Activated naive CD4-positive, alpha-beta T cell treated with anti-CD3 and anti-CD28 coated beads, Interleukin-2, amount 50 U/mL, for 24 hours (primary cell): Measurements from ENCODE around the gene FBLN1.

ENCODE experiments used
- H3K27ac Mint-ChIP-seq: one replicate; pipeline ENCODE4 v1.8.0; 2021; ENCODE audit warnings: mild to moderate bottlenecking, mixed read lengths
- H3K27me3 Mint-ChIP-seq: one replicate; pipeline ENCODE4 v1.8.0; 2021; ENCODE audit warnings: mixed read lengths
- H3K36me3 Mint-ChIP-seq: one replicate; pipeline ENCODE4 v1.8.0; 2021; ENCODE audit warnings: mixed read lengths
- H3K4me1 Mint-ChIP-seq: one replicate; pipeline ENCODE4 v1.8.0; 2021; ENCODE audit warnings: mixed read lengths
- H3K4me3 Mint-ChIP-seq: one replicate; pipeline ENCODE4 v1.8.0; 2021; ENCODE audit warnings: mild to moderate bottlenecking, mixed read lengths
- H3K9me3 Mint-ChIP-seq: one replicate; pipeline ENCODE4 v1.8.0; 2021; ENCODE audit warnings: mixed read lengths

The FBLN1 gene

DNA sequence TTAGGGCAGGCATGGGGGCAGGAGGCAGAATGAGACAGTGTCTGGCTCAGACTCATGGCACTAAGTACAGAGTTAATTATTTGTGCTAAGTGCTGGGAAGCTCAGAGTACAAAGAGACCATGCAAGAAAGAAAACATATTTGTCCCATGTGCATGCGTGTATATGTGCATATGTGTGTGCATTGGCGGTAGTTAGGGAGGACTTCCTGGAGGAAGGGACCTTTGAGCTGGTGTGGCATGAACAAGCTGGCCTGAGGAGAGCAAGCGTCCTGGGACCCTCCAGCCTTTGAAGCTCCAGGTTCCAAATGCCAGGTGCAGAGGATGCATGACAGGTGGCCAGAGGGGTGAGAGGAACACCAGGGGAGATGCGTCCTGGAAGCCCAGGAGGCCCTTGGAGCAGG lies 6.1 kb downstream of the FBLN1 start:
- Mint-ChIP-seq H3K27ac (no peak overlapping the region), H3K36me3 (no peaks in the 10 kb centered on the region), H3K4me3 (no peak overlapping the region), H3K9me3 (no peaks in the 10 kb centered on the region), H3K4me1 (no peaks in the 10 kb centered on the region), H3K27me3 (peaks cover 18% of the 10 kb centered on the region)

GRCh38 chr22:45510376-45511232 lies 7.9 kb downstream of the FBLN1 start:
- H3K27ac Mint-ChIP-seq: no peak overlapping the region
- H3K4me1 Mint-ChIP-seq: no peaks in the 10 kb centered on the region
- no peak overlapping the region for H3K4me3 Mint-ChIP-seq
- no peaks in the 10 kb centered on the region for H3K9me3 Mint-ChIP-seq
- peaks cover 8% of the 10 kb centered on the region for H3K27me3 Mint-ChIP-seq
- H3K36me3 Mint-ChIP-seq: no peaks in the 10 kb centered on the region

DNA sequence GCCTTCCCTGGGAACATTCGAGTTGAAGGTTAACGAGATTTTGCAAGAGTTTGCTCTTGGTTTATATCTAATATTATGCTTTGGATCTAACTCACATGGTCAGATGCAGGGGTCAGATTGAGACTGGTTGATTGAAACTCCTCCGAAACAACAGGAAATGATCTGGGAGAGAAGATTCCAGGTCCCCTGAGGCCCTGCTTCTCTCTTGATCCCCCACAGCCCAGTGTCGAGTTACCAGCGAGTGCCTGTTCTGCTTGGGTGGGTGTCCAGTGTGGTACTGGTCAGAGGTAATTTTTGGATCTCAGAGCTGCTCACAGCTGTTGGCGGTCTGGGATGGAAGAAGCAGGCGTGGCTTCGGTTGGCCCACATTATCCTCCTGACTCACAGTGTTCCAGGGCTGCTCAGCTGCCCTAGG lies 9.2 kb downstream of the FBLN1 start:
- no peaks in the 10 kb centered on the region for H3K9me3 Mint-ChIP-seq
- H3K27ac Mint-ChIP-seq: no peak overlapping the region
- H3K4me3 Mint-ChIP-seq: no peak overlapping the region
- no peaks in the 10 kb centered on the region for H3K36me3 Mint-ChIP-seq
- H3K27me3 Mint-ChIP-seq: peaks cover 4% of the 10 kb centered on the region
- H3K4me1 Mint-ChIP-seq: no peaks in the 10 kb centered on the region

GRCh38 chr22:45512363-45512762 lies 9.7 kb downstream of the FBLN1 start:
- Mint-ChIP-seq H3K4me3 (no peak overlapping the region), H3K9me3 (no peaks in the 10 kb centered on the region), H3K4me1 (no peaks in the 10 kb centered on the region), H3K36me3 (no peaks in the 10 kb centered on the region), H3K27me3 (peaks cover 4% of the 10 kb centered on the region), H3K27ac (no peak overlapping the region)

GRCh38 chr22:45515676-45516075 lies 13.0 kb downstream of the FBLN1 start:
- Mint-ChIP-seq H3K36me3 (no peaks in the 10 kb centered on the region), H3K27ac (no peak overlapping the region), H3K9me3 (no peaks in the 10 kb centered on the region), H3K4me1 (no peaks in the 10 kb centered on the region), H3K27me3 (no peaks in the 10 kb centered on the region), H3K4me3 (no peak overlapping the region)

GRCh38 chr22:45516163-45516562 lies 13.5 kb downstream of the FBLN1 start:
- H3K36me3 Mint-ChIP-seq: no peaks in the 10 kb centered on the region
- no peak overlapping the region for H3K27ac Mint-ChIP-seq
- H3K4me1 Mint-ChIP-seq: no peaks in the 10 kb centered on the region
- H3K4me3 Mint-ChIP-seq: no peak overlapping the region
- H3K27me3 Mint-ChIP-seq: no peaks in the 10 kb centered on the region
- H3K9me3 Mint-ChIP-seq: no peaks in the 10 kb centered on the region

DNA sequence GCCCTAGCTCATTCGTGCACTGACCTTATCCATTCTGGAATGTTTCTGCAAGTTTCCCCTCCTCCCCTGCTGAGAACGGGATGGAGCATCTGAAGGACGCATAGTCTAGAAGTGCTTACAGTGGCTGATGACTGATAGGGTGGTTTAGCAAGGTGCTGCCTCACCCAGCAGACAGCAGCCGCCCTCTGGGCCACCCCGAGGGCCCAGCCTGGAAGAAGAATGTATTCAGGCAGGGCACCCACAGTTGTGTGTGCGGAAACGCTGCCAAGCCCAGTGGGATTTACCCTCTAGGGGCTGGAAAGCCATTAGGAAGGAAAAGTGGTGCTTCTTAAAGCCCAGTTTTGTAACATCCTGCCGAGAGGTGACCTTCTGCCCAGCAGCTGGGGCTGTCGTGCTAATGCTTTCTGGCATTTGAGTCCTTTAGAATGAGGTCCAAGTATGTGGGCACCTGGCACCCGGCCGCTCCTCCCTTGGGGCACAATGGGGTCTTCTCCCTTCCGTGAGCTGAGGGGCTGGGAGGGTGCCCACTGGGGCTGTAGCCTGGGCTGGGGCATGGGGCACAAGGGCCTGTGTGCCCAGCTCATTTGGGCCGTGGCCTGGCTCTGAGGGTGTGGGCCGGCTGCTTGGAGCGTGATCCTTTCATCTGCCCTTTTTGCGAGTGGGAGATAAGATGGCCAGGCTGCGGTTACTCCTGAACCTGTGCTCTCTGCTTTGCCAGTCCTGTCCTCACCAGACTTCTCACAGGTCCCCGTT lies 14.4 kb downstream of the FBLN1 start:
- no peaks in the 10 kb centered on the region for H3K9me3 Mint-ChIP-seq
- no peak overlapping the region for H3K4me3 Mint-ChIP-seq
- no peaks in the 10 kb centered on the region for H3K36me3 Mint-ChIP-seq
- no peaks in the 10 kb centered on the region for H3K27me3 Mint-ChIP-seq
- H3K4me1 Mint-ChIP-seq: no peaks in the 10 kb centered on the region
- H3K27ac Mint-ChIP-seq: no peak overlapping the region

GRCh38 chr22:45518136-45518535 lies 15.5 kb downstream of the FBLN1 start:
- Mint-ChIP-seq H3K27ac (no peak overlapping the region), H3K4me1 (no peaks in the 10 kb centered on the region), H3K4me3 (no peak overlapping the region)

GRCh38 chr22:45518580-45518991 lies 15.9 kb downstream of the FBLN1 start:
- Mint-ChIP-seq H3K27ac (no peak overlapping the region), H3K27me3 (no peaks in the 10 kb centered on the region), H3K4me1 (no peaks in the 10 kb centered on the region), H3K9me3 (no peaks in the 10 kb centered on the region), H3K36me3 (no peaks in the 10 kb centered on the region), H3K4me3 (no peak overlapping the region)

More at GRCh38 chr22:45518136-45518535, 15.5 kb downstream of the FBLN1 start:
- no peaks in the 10 kb centered on the region for H3K9me3 Mint-ChIP-seq
- H3K27me3 Mint-ChIP-seq: no peaks in the 10 kb centered on the region
- no peaks in the 10 kb centered on the region for H3K36me3 Mint-ChIP-seq

- Mint-ChIP-seq H3K27me3 (no peaks in the 10 kb centered on the region), H3K9me3 (no peaks in the 10 kb centered on the region), H3K36me3 (no peaks in the 10 kb centered on the region), H3K27ac (no peak overlapping the region), H3K4me3 (no peak overlapping the region), H3K4me1 (no peaks in the 10 kb centered on the region)
These were observed 18.5 kb downstream of the FBLN1 start for GRCh38 chr22:45521178-45521577.

DNA sequence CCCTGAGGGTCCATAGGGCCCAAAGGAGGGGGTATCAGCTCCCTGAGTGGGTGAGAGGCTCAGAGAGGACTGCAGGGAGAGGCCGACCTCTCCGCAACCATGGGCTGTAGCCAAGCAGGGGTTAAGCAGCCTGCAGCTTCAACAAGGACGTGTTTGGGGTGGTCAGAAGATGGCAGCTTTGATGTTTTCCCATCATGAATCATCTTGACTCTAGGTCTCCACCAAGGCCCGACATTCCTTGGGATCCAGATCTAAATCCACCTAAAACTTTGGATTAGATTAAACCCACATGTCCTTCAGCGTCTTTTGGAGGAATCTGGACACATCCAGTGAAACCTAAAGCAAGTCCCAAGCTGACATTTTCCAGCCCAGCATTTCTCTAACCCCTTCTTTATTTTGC lies 19.8 kb downstream of the FBLN1 start:
- Mint-ChIP-seq H3K36me3 (no peaks in the 10 kb centered on the region), H3K27ac (no peak overlapping the region), H3K4me3 (no peak overlapping the region), H3K27me3 (no peaks in the 10 kb centered on the region), H3K4me1 (no peaks in the 10 kb centered on the region), H3K9me3 (no peaks in the 10 kb centered on the region)

GRCh38 chr22:45524157-45524556 lies 21.5 kb downstream of the FBLN1 start:
- H3K27me3 Mint-ChIP-seq: no peaks in the 10 kb centered on the region
- H3K36me3 Mint-ChIP-seq: no peaks in the 10 kb centered on the region
- no peaks in the 10 kb centered on the region for H3K4me1 Mint-ChIP-seq
- no peak overlapping the region for H3K4me3 Mint-ChIP-seq
- no peaks in the 10 kb centered on the region for H3K9me3 Mint-ChIP-seq
- H3K27ac Mint-ChIP-seq: no peak overlapping the region

DNA sequence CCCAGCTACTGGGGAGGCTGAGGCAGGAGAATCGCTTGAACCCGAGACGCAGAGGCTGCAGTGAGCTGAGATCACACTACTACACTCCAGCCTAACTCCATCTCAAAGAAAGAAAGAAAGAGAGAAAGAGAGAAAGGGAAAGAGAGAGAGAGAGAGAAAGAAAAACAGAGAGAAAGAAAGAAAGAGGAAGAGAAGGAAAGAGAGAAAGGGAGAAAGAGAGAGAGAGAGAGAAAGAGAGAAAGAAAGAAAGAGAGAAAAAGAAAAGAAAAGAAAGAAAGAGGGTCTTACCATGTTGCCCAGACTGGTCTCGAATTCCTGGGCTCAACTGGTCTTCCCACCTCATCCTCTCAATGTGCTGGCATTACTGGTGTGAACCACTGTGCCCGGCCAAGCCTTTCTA lies 22.3 kb downstream of the FBLN1 start:
- no peak overlapping the region for H3K4me3 Mint-ChIP-seq
- H3K36me3 Mint-ChIP-seq: no peaks in the 10 kb centered on the region
- H3K27ac Mint-ChIP-seq: no peak overlapping the region

DNA sequence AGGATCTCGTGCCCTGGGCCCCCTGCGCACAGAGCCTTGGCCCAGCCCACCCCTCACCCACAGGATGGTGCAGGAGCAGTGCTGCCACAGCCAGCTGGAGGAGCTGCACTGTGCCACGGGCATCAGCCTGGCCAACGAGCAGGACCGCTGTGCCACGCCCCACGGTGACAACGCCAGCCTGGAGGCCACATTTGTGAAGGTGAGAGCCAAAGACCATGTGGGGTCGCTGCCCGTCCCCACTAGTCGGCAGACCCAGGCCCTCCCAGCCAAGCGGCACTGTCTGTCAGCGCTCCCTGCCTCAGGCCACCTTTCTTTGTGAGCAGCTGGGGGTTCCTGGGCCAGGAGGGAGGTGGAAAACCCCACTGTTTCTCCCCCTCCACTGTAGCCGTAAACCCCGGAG lies 22.8 kb downstream of the FBLN1 start:
- H3K4me1 Mint-ChIP-seq: no peaks in the 10 kb centered on the region
- no peaks in the 10 kb centered on the region for H3K36me3 Mint-ChIP-seq
- H3K27ac Mint-ChIP-seq: no peak overlapping the region
- no peaks in the 10 kb centered on the region for H3K9me3 Mint-ChIP-seq
- no peaks in the 10 kb centered on the region for H3K27me3 Mint-ChIP-seq
- no peak overlapping the region for H3K4me3 Mint-ChIP-seq

More for the DNA sequence above, 22.3 kb downstream of the FBLN1 start:
- H3K27me3 Mint-ChIP-seq: no peaks in the 10 kb centered on the region
- H3K4me1 Mint-ChIP-seq: no peaks in the 10 kb centered on the region
- no peaks in the 10 kb centered on the region for H3K9me3 Mint-ChIP-seq

DNA sequence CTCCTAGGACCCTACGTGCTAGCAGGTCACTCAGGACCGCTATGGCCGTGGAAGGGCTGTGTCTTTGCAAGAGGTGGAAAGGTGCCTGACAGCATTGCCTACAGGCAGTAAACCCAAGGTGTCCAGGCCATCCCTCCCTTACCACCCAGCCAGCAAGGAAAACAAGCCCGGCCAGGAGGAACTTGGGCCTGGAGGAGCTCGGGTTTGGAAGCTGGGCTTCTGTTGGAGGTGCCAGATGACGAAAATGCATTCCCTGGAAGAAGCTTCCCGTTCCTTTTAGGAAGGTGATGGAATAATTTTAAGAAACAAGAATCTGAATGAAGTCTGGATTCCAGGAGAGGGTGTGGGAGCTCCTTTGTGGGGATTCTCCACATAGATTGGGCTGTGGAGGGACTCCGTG lies 23.6 kb downstream of the FBLN1 start:
- Mint-ChIP-seq H3K36me3 (no peaks in the 10 kb centered on the region), H3K27me3 (no peaks in the 10 kb centered on the region), H3K9me3 (no peaks in the 10 kb centered on the region), H3K4me1 (no peaks in the 10 kb centered on the region), H3K27ac (no peak overlapping the region), H3K4me3 (no peak overlapping the region)

DNA sequence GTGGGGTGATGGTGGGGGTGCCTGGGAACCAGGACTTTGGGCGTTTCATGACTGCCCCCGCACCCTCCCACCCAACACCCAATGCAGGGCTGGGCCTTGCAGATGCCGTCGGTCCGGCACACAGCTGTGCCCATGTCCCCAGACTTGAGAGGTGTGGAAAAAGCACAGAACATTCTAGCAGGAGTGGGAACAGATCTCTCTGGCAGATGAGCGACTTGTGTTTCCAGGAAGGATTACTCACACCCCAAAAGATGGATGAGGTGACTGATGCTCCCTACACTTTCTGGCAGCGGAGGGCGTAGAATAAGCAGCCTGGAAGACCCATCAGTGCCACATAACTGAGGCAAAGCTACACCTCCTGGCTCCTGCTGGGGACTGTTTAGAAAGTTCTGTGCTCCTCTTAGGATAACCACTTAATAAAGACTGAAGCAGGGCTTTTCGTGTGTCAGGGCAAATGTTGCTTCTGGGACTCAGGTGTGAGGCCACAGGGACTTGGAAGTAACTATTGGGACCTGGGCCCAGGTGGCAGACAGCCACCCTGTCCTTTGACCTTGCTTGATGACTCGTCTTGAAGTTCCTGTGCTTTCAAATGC lies 24.2 kb downstream of the FBLN1 start:
- H3K36me3 Mint-ChIP-seq: no peaks in the 10 kb centered on the region
- H3K4me1 Mint-ChIP-seq: no peaks in the 10 kb centered on the region
- H3K27me3 Mint-ChIP-seq: no peaks in the 10 kb centered on the region
- no peaks in the 10 kb centered on the region for H3K9me3 Mint-ChIP-seq
- no peak overlapping the region for H3K27ac Mint-ChIP-seq
- H3K4me3 Mint-ChIP-seq: no peak overlapping the region
